ENCODE results near the gene EGFL7.

The EGFL7 gene

DNA sequence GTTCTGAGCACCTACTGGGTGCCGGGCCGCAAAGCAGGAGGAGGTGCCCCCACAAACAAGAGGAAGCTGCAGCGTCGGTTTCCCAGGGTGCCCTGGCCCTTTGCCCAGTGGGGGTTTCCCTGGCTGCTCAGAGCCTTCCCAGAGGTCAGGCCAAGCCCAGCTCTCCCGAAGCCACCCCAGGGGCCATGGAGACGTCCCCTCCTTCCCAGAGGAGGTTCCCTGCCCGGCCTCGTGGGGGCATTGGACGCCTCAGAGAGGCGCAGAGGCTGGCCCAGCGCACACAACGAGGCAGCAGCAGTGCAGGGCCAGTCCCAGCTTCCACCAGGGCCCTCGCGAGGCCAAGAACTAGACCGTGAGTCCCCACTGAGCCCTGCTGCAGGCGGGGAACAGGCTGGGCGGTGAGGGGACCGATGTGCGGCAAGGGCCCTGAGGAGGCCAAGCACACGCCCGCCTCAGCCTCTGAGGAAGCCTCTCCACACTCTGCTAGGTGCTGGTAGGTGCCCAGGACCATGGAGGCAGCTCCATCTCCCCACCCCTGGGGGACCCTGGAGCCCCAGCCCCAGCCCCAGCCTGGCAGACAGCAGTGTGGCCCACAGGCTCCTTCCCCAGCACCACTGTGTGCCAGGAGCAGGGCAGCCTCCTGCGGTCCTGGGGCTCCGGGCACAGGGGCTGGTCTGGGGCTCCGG, 56.6 kb downstream of the EGFL7 start (continued):
- TF ChIP-seq, protein P1, sequence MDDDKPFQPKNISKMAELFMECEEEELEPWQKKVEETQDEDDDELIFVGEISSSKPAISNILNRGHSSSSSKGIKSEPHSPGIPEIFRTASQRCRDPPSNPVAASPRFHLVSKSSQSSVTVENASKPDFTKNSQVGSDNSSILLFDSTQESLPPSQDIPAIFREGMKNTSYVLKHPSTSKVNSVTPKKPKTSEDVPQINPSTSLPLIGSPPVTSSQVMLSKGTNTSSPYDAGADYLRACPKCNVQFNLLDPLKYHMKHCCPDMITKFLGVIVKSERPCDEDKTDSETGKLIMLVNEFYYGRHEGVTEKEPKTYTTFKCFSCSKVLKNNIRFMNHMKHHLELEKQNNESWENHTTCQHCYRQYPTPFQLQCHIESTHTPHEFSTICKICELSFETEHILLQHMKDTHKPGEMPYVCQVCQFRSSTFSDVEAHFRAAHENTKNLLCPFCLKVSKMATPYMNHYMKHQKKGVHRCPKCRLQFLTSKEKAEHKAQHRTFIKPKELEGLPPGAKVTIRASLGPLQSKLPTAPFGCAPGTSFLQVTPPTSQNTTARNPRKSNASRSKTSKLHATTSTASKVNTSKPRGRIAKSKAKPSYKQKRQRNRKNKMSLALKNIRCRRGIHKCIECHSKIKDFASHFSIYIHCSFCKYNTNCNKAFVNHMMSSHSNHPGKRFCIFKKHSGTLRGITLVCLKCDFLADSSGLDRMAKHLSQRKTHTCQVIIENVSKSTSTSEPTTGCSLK (tag by site-specific recombination; IDR thresholded peaks at IDR 0.05) = no peak
- TF ChIP-seq MZF1 (tag by site-specific recombination; IDR thresholded peaks at IDR 0.05; ENCODE audit: borderline replicate concordance) (no peak), ZNF701 (tag by site-specific recombination; IDR thresholded peaks at IDR 0.05) (no peak), ZNF830 (tag by site-specific recombination; IDR thresholded peaks at IDR 0.05; ENCODE audit: low read depth) (no peak), BCL11A (tag by site-specific recombination; IDR thresholded peaks at IDR 0.05; ENCODE audit: low read depth) (0 out of 2 replicates have a peak, but pooled peaks have one; percentile 25), ZNF501 (tag by site-specific recombination; IDR thresholded peaks at IDR 0.05) (no peak), ZNF548 (tag by site-specific recombination; IDR thresholded peaks at IDR 0.05) (no peak), GLIS1 (tag by site-specific recombination; IDR thresholded peaks at IDR 0.05) (peak; percentile 49), ZNF221 (tag by site-specific recombination; IDR thresholded peaks at IDR 0.05; ENCODE audit: borderline replicate concordance) (no peak), ZIC2 (tag by site-specific recombination; IDR thresholded peaks at IDR 0.05) (peak; percentile 17; the same call in 1 of the 2 replicates), ZNF510 (tag by site-specific recombination; IDR thresholded peaks at IDR 0.05; ENCODE audit: insufficient replicate concordance) (no peak), ZNF785 (tag by site-specific recombination; IDR thresholded peaks at IDR 0.05) (no peak), ZNF223 (tag by site-specific recombination; IDR thresholded peaks at IDR 0.05) (no peak), ZNF23 (tag by site-specific recombination; IDR thresholded peaks at IDR 0.05; ENCODE audit: borderline replicate concordance) (no peak), KLF10 (tag by site-specific recombination; IDR thresholded peaks at IDR 0.05) (no peak), ZNF391 (tag by site-specific recombination; IDR thresholded peaks at IDR 0.05; ENCODE audit: borderline replicate concordance, low read depth) (no peak), ZNF48 (tag by site-specific recombination; IDR thresholded peaks at IDR 0.05) (no peak)
- TF ChIP-seq, protein P2, sequence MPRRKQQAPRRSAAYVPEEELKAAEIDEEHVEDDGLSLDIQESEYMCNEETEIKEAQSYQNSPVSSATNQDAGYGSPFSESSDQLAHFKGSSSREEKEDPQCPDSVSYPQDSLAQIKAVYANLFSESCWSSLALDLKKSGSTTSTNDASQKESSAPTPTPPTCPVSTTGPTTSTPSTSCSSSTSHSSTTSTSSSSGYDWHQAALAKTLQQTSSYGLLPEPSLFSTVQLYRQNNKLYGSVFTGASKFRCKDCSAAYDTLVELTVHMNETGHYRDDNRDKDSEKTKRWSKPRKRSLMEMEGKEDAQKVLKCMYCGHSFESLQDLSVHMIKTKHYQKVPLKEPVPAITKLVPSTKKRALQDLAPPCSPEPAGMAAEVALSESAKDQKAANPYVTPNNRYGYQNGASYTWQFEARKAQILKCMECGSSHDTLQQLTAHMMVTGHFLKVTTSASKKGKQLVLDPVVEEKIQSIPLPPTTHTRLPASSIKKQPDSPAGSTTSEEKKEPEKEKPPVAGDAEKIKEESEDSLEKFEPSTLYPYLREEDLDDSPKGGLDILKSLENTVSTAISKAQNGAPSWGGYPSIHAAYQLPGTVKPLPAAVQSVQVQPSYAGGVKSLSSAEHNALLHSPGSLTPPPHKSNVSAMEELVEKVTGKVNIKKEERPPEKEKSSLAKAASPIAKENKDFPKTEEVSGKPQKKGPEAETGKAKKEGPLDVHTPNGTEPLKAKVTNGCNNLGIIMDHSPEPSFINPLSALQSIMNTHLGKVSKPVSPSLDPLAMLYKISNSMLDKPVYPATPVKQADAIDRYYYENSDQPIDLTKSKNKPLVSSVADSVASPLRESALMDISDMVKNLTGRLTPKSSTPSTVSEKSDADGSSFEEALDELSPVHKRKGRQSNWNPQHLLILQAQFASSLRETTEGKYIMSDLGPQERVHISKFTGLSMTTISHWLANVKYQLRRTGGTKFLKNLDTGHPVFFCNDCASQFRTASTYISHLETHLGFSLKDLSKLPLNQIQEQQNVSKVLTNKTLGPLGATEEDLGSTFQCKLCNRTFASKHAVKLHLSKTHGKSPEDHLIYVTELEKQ (tag by site-specific recombination; IDR thresholded peaks at IDR 0.05; ENCODE audit: borderline replicate concordance) = no peak
- TF ChIP-seq, protein P3, sequence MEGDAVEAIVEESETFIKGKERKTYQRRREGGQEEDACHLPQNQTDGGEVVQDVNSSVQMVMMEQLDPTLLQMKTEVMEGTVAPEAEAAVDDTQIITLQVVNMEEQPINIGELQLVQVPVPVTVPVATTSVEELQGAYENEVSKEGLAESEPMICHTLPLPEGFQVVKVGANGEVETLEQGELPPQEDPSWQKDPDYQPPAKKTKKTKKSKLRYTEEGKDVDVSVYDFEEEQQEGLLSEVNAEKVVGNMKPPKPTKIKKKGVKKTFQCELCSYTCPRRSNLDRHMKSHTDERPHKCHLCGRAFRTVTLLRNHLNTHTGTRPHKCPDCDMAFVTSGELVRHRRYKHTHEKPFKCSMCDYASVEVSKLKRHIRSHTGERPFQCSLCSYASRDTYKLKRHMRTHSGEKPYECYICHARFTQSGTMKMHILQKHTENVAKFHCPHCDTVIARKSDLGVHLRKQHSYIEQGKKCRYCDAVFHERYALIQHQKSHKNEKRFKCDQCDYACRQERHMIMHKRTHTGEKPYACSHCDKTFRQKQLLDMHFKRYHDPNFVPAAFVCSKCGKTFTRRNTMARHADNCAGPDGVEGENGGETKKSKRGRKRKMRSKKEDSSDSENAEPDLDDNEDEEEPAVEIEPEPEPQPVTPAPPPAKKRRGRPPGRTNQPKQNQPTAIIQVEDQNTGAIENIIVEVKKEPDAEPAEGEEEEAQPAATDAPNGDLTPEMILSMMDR (tag by site-specific recombination; IDR thresholded peaks at IDR 0.05) = no peak
- TF ChIP-seq, protein P4, sequence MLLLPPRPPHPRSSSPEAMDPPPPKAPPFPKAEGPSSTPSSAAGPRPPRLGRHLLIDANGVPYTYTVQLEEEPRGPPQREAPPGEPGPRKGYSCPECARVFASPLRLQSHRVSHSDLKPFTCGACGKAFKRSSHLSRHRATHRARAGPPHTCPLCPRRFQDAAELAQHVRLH (tag by site-specific recombination; IDR thresholded peaks at IDR 0.05) = no peak
- TF ChIP-seq, protein P5, sequence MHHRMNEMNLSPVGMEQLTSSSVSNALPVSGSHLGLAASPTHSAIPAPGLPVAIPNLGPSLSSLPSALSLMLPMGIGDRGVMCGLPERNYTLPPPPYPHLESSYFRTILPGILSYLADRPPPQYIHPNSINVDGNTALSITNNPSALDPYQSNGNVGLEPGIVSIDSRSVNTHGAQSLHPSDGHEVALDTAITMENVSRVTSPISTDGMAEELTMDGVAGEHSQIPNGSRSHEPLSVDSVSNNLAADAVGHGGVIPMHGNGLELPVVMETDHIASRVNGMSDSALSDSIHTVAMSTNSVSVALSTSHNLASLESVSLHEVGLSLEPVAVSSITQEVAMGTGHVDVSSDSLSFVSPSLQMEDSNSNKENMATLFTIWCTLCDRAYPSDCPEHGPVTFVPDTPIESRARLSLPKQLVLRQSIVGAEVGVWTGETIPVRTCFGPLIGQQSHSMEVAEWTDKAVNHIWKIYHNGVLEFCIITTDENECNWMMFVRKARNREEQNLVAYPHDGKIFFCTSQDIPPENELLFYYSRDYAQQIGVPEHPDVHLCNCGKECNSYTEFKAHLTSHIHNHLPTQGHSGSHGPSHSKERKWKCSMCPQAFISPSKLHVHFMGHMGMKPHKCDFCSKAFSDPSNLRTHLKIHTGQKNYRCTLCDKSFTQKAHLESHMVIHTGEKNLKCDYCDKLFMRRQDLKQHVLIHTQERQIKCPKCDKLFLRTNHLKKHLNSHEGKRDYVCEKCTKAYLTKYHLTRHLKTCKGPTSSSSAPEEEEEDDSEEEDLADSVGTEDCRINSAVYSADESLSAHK (tag by site-specific recombination; IDR thresholded peaks at IDR 0.05) = no peak
- TF ChIP-seq, protein P6, sequence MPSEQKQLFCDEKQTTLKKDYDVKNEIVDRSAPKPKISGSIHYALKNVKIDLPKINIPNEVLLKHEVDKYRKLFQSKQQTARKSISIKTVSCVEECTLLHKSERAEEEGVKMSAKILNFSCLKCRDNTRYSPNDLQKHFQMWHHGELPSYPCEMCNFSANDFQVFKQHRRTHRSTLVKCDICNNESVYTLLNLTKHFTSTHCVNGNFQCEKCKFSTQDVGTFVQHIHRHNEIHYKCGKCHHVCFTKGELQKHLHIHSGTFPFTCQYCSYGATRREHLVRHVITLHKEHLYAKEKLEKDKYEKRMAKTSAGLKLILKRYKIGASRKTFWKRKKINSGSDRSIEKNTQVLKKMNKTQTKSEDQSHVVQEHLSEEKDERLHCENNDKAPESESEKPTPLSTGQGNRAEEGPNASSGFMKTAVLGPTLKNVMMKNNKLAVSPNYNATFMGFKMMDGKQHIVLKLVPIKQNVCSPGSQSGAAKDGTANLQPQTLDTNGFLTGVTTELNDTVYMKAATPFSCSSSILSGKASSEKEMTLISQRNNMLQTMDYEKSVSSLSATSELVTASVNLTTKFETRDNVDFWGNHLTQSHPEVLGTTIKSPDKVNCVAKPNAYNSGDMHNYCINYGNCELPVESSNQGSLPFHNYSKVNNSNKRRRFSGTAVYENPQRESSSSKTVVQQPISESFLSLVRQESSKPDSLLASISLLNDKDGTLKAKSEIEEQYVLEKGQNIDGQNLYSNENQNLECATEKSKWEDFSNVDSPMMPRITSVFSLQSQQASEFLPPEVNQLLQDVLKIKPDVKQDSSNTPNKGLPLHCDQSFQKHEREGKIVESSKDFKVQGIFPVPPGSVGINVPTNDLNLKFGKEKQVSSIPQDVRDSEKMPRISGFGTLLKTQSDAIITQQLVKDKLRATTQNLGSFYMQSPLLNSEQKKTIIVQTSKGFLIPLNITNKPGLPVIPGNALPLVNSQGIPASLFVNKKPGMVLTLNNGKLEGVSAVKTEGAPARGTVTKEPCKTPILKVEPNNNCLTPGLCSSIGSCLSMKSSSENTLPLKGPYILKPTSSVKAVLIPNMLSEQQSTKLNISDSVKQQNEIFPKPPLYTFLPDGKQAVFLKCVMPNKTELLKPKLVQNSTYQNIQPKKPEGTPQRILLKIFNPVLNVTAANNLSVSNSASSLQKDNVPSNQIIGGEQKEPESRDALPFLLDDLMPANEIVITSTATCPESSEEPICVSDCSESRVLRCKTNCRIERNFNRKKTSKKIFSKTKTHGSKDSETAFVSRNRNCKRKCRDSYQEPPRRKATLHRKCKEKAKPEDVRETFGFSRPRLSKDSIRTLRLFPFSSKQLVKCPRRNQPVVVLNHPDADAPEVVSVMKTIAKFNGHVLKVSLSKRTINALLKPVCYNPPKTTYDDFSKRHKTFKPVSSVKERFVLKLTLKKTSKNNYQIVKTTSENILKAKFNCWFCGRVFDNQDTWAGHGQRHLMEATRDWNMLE (tag by site-specific recombination; conservative IDR thresholded peaks at IDR 0.05; ENCODE audit: low read depth) = no peak

All from HEK293 (cell line).